ENCODE results near the gene KIDINS220. TPM values are rescaled to one million over a fixed set of nuclear protein-coding genes. Genes with fewer than 3 reads are reported as not detected.

Gene KIDINS220
- total RNA-seq, 2 experiments from 2014 or later = 20.8 to 20.9 TPM

- peaks cover 21% of the 10 kb centered on the region for H3K4me1 Mint-ChIP-seq (ENCODE audit: low read depth)
- ATAC-seq = peak; percentile 96
- intact Hi-C loops (cut with micrococcal nuclease) = no loop called here
- TF ChIP-seq CTCF (IDR thresholded peaks at IDR 0.05) = no peak
- H3K27me3 Mint-ChIP-seq = no peaks in the 10 kb centered on the region
- peak overlapping the region; percentile 77 for H3K27ac Mint-ChIP-seq
- ChIA-PET POLR2A (no interaction called here), CTCF (interaction anchor here (0.6 to 0.9 kb wide), 2 partner anchors 9 to 252 kb away, joined by 3 to 4 read pairs; no protein-coding TSS in a partner anchor)
- no peaks in the 10 kb centered on the region for H3K9me3 Mint-ChIP-seq
- DNase-seq = peak; percentile 68
- peaks cover 54% of the 10 kb centered on the region for H3K36me3 Mint-ChIP-seq (ENCODE audit: low read depth)
- H3K4me3 Mint-ChIP-seq = no peak overlapping the region
Measured at GRCh38 chr2:8803658-8804379, 33.6 kb downstream of the KIDINS220 start.

GRCh38 chr2:8802741-8803140 lies 34.7 kb downstream of the KIDINS220 start:
- no peak overlapping the region for H3K27ac Mint-ChIP-seq
- no peaks in the 10 kb centered on the region for H3K27me3 Mint-ChIP-seq
- DNase-seq (no peak), ATAC-seq (no peak)
- ChIA-PET CTCF (interaction anchor here (1.4 kb wide), 1 partner anchor 21 kb away, joined by 3 read pairs; no protein-coding TSS in a partner anchor), POLR2A (no interaction called here)
- intact Hi-C loops (cut with micrococcal nuclease) = no loop called here
- H3K4me1 Mint-ChIP-seq (ENCODE audit: low read depth) = peaks cover 21% of the 10 kb centered on the region
- peaks cover 54% of the 10 kb centered on the region for H3K36me3 Mint-ChIP-seq (ENCODE audit: low read depth)
- TF ChIP-seq CTCF (IDR thresholded peaks at IDR 0.05) = no peak
- no peak overlapping the region for H3K4me3 Mint-ChIP-seq
- no peaks in the 10 kb centered on the region for H3K9me3 Mint-ChIP-seq

GRCh38 chr2:8800821-8801220 lies 36.6 kb downstream of the KIDINS220 start:
- Mint-ChIP-seq H3K9me3 (no peaks in the 10 kb centered on the region), H3K27me3 (no peaks in the 10 kb centered on the region), H3K27ac (no peak overlapping the region), H3K4me3 (no peak overlapping the region), H3K4me1 (ENCODE audit: low read depth) (peaks cover 34% of the 10 kb centered on the region), H3K36me3 (ENCODE audit: low read depth) (peaks cover 56% of the 10 kb centered on the region)
- CTCF ChIA-PET = interaction anchor here (0.7 kb wide), 1 partner anchor 1183 kb away, joined by 3 read pairs; no protein-coding TSS in a partner anchor
- DNase-seq = no peak
- POLR2A ChIA-PET = no interaction called here
- intact Hi-C loops (cut with micrococcal nuclease) = no loop called here
- ATAC-seq = no peak
- TF ChIP-seq CTCF (IDR thresholded peaks at IDR 0.05) = no peak

GRCh38 chr2:8800218-8800617 lies 37.2 kb downstream of the KIDINS220 start:
- TF ChIP-seq CTCF (IDR thresholded peaks at IDR 0.05) = no peak
- intact Hi-C loops (cut with micrococcal nuclease) = no loop called here
- ChIA-PET POLR2A (no interaction called here), CTCF (no interaction called here)
- Mint-ChIP-seq H3K36me3 (ENCODE audit: low read depth) (peaks cover 54% of the 10 kb centered on the region), H3K27ac (no peak overlapping the region), H3K27me3 (no peaks in the 10 kb centered on the region), H3K9me3 (no peaks in the 10 kb centered on the region), H3K4me1 (ENCODE audit: low read depth) (peaks cover 28% of the 10 kb centered on the region), H3K4me3 (no peak overlapping the region)
- DNase-seq (no peak), ATAC-seq (no peak)

GRCh38 chr2:8799004-8799403 lies 38.4 kb downstream of the KIDINS220 start:
- no peak for DNase-seq
- H3K4me3 Mint-ChIP-seq = no peak overlapping the region
- no peak overlapping the region for H3K27ac Mint-ChIP-seq
- CTCF ChIA-PET = interaction anchor here (1.0 kb wide), 1 partner anchor 10 kb away, joined by 3 read pairs; no protein-coding TSS in a partner anchor
- no peaks in the 10 kb centered on the region for H3K27me3 Mint-ChIP-seq
- H3K4me1 Mint-ChIP-seq (ENCODE audit: low read depth) = peaks cover 19% of the 10 kb centered on the region
- no peaks in the 10 kb centered on the region for H3K9me3 Mint-ChIP-seq
- intact Hi-C loops (cut with micrococcal nuclease) = no loop called here
- POLR2A ChIA-PET = interaction anchor here (0.7 kb wide), 1 partner anchor 39 kb away, joined by 3 read pairs; no protein-coding TSS in a partner anchor
- no peak for ATAC-seq
- no peak for TF ChIP-seq CTCF (IDR thresholded peaks at IDR 0.05)
- H3K36me3 Mint-ChIP-seq (ENCODE audit: low read depth) = peaks cover 54% of the 10 kb centered on the region
